HG03439 (cell line): Measurements from ENCODE around the gene FHOD1.

ENCODE experiments used
- ATAC-seq: cut with Tn5 transposase; IDR thresholded peaks from one replicate; pipeline ENCODE4 v1.9.1; 2021; ENCODE audit warnings: mild to moderate bottlenecking, moderate library complexity; ENCODE audit not compliant: unreplicated experiment

Gene FHOD1

GRCh38 chr16:67193536-67193935 is 53.7 kb downstream of the FHOD1 start:
- ATAC-seq, result no peak

- peak; percentile 6 for ATAC-seq
Measured at GRCh38 chr16:67192781-67193361, 54.4 kb downstream of the FHOD1 start.

- ATAC-seq, result peak; percentile 82
Measured at GRCh38 chr16:67191995-67192681, 55.1 kb downstream of the FHOD1 start, which contains the start of gene E2F4. Gene E2F4, plus strand, starts transcription at chr16:67192155. Its CDS starts 73 bp downstream, at chr16:67192228.

- peak; percentile 5 for ATAC-seq
Measured at GRCh38 chr16:67191411-67191994, 55.8 kb downstream of the FHOD1 start.

- ATAC-seq, result no peak
Measured at GRCh38 chr16:67190448-67191399, 56.6 kb downstream of the FHOD1 start.

GRCh38 chr16:67190041-67190440 is 57.2 kb downstream of the FHOD1 start, which contains the start of gene EXOC3L1:
Gene EXOC3L1, minus strand, starts transcription at chr16:67190136. Its CDS starts 460 bp downstream, at chr16:67189676.
- ATAC-seq, result no peak

- no peak for ATAC-seq
Measured at GRCh38 chr16:67188798-67189197, 58.5 kb downstream of the FHOD1 start.

GRCh38 chr16:67188323-67188722 is 59.0 kb downstream of the FHOD1 start:
- ATAC-seq, result no peak

- no peak for ATAC-seq
Measured at GRCh38 chr16:67187175-67187890, 59.9 kb downstream of the FHOD1 start.

- ATAC-seq, result no peak
Measured at GRCh38 chr16:67186550-67186950, 60.7 kb downstream of the FHOD1 start.

- no peak for ATAC-seq
Measured at GRCh38 chr16:67185651-67186134, 61.6 kb downstream of the FHOD1 start.

- no peak for ATAC-seq
Measured at GRCh38 chr16:67184995-67185650, 62.2 kb downstream of the FHOD1 start.

GRCh38 chr16:67184453-67184994 is 62.8 kb downstream of the FHOD1 start:
- ATAC-seq, result peak; percentile 7

- ATAC-seq, result peak; percentile 82
Measured at GRCh38 chr16:67183627-67184452, 63.4 kb downstream of the FHOD1 start, which contains the start of gene MATCAP1. Gene MATCAP1, minus strand, starts transcription at chr16:67183963. Its CDS starts 3,353 bp downstream, at chr16:67180610.

GRCh38 chr16:67183284-67183626 is 64.0 kb downstream of the FHOD1 start:
- ATAC-seq, result no peak

- ATAC-seq, result no peak
Measured at GRCh38 chr16:67182288-67182687, 65.0 kb downstream of the FHOD1 start.

GRCh38 chr16:67181346-67181745 is 65.9 kb downstream of the FHOD1 start:
- no peak for ATAC-seq

GRCh38 chr16:67180166-67180565 is 67.1 kb downstream of the FHOD1 start:
- no peak for ATAC-seq
